Stimulated activated CD4-positive, alpha-beta T cell treated with anti-CD3 and anti-CD28 coated beads, Interleukin-2, amount 100 ng/mL, for 4 hours (primary cell): ENCODE measurements around the gene ANKRD17.
"Not testable (repeated sequence)": the region's sequence is repeated elsewhere in the genome, so short reads cannot be mapped to it uniquely, and the experiment has no call there.

Source experiments
- DNase-seq: peaks from one replicate; pipeline ENCODE4 v3.0.0-alpha.2; 2020; ENCODE audit warnings: low read depth

ANKRD17 gene, protein sequence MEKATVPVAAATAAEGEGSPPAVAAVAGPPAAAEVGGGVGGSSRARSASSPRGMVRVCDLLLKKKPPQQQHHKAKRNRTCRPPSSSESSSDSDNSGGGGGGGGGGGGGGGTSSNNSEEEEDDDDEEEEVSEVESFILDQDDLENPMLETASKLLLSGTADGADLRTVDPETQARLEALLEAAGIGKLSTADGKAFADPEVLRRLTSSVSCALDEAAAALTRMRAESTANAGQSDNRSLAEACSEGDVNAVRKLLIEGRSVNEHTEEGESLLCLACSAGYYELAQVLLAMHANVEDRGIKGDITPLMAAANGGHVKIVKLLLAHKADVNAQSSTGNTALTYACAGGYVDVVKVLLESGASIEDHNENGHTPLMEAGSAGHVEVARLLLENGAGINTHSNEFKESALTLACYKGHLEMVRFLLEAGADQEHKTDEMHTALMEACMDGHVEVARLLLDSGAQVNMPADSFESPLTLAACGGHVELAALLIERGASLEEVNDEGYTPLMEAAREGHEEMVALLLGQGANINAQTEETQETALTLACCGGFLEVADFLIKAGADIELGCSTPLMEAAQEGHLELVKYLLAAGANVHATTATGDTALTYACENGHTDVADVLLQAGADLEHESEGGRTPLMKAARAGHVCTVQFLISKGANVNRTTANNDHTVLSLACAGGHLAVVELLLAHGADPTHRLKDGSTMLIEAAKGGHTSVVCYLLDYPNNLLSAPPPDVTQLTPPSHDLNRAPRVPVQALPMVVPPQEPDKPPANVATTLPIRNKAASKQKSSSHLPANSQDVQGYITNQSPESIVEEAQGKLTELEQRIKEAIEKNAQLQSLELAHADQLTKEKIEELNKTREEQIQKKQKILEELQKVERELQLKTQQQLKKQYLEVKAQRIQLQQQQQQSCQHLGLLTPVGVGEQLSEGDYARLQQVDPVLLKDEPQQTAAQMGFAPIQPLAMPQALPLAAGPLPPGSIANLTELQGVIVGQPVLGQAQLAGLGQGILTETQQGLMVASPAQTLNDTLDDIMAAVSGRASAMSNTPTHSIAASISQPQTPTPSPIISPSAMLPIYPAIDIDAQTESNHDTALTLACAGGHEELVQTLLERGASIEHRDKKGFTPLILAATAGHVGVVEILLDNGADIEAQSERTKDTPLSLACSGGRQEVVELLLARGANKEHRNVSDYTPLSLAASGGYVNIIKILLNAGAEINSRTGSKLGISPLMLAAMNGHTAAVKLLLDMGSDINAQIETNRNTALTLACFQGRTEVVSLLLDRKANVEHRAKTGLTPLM (N-terminal part only)

DNA sequence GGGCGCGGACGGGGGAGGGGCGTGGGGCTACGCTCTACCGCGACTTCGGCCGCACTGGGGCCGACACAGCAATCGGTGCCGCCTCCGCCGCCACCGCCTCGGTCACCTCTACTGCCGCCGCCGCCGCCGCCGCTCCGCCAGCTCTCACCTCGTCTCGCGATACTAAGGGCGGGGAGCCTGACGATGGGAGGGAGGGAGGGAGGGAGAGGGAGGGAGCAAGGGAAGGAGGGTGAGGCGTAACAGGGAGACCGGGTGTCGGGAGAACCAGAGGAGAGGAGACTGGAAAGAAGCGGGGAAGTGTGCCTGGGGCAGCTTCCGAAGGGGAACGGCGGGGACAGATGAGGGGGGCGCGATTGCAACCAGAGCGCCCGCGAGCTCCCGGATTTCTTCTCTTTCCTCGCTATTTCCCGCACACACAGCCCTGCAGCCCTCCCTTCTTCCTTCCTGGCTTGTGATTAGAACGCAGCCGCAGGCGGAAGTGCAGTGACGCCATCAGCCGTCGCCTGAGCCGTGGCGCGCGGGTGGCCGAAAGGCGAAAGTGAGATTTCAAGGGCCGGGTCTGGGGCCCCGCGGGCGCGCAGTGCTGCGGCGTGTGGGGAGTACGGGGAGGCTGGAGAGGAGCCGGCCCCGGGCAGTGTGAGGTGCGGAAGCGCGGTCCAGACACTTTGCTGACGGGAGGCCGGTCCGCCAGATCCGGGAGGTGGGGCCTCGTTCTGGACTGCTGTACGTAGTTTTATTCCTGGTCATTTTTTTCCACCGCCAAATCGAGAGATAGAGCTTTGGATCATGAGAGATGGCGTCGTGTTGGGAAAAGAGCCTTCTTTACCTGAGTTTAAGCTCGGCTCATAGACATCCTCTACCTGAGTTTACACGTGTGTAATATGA, at the start of gene ANKRD17:
TSS of gene ANKRD17 (minus strand) at position 113 of the 885 bp plus-strand sequence. CDS start 130 bp downstream, outside the sequence.
- DNase-seq = peak; percentile 83

DNA sequence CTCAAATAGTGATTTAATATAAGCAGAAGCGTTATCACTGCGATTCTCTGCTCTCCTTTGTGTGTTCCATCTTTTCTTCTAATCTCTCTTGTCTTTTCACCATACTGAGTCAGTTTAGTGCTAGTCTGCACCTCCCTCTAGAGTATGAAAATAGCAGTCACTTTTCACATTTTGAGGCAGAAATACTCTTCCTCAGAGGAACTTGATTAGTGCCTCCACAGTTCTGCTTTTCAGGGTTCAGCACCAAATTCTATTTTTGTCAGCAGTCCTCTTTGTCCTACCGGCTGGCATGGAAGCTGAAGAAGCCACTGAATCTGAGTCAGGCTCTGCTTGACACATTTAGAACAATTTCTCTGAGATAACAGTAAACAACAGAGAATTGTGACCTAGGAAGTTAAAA, 49.7 kb upstream of the ANKRD17 start:
- DNase-seq = no peak

DNA sequence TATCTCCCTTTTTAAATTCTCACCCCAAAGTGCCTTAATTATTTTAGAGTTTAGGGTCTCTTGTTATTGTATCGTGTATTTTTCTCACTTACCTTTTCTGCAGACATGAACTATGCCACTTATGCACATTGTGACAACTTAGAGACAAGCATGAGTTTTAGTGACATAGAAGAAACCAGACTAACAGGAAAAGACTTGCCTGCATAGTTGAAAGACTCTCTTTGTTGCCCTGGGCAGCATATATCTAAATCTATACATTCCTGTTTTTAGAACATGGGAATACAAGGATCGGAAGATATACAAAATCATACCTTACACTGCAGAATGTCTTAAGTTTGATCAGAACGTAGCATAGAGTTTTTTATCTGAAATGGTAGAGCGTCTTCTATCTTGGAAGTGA, 45.1 kb upstream of the ANKRD17 start:
- DNase-seq = no peak

DNA sequence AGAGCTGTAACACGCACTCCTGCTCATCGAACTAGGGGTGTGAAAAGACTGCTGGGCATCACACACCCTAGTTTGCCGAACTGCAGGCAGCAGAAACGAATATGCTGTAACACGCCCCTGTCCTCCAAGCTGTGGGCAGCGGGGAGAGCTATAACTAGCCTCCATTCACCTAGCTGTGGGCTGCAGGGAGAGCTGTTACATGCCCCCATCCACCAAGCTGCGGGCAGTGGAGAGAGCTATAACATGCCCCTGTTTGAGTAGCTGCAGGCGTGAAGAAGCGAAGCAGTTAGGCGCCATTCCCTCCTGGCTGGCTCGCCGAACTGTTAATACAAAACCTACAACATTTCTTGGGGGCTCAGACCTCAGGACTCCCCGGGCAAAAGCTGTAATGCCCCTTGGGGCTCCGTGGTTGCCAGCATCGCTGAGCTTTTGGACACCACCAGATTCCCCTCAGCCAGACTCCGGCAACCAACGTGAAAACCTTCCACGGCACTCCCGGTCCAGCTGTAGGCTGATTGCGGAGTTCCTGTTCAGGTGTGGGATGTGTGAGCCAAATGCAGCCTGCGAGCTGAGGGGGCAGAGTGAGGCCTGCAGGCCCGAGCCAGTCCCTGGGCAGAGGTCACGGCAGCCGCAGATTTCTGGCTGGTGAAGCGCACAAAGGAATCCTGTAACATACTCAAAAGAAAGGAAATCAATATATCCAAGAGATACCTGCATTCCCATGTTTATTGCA, 41.1 kb upstream of the ANKRD17 start:
- no peak for DNase-seq

DNA sequence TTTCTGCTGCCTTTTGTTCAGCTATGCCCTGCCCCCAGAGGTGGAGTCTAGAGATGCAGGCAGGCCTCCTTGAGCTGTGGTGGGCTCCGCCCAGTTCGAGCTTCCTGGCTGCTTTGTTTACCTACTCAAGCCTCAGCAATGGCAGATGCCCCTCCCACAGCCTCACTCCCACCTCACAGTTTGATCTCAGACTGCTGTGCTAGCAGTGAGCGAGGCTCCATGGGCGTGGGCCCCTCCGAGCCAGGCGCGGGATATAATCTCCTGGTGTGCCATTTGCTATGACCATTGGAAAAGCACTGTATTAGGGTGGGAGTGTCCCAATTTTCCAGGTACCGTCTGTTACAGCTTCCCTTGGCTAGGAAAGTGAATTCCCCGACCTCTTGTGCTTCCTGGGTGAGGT, 34.1 kb upstream of the ANKRD17 start:
- DNase-seq = not testable (repeated sequence)

DNA sequence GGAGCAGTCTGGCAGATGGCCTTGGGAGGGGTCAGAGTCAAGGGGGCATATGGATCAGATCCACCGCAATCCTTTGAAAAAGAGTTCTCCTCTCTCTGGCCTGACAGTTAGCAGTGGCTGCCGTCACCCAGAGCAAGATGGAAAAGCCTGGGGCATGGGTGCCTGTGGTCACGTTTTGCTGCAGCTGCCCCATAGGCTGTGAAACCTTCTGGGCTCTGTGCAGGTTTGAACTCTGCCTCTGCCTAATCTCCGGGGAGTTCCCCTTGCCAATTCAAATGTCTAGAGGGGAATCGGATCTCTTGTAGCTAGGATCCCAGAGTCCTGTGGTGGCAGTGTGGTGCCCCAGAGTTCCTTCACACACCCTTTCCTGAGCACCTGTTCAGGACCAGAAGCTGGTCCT, 23.4 kb upstream of the ANKRD17 start:
- DNase-seq = no peak

DNA sequence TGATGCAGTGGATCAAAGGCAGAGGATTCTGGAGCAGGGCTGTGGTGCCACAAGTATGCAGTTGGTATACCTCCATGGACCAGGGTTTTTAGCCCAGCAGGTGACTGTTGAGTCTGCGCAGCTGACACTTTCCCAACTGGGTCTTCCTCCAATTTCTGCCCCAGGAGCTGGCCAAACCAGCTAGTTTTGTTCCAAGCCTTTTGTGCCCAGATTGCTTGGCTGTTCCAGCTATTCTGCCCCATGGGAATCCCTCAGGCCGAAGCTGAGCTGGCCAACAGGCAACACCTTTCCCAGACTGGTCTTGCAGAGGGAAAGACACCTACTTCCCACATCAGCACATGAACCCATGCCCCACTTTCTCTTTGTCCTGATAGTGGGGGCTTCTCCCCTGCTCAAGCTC, 22.8 kb upstream of the ANKRD17 start:
- no peak for DNase-seq

DNA sequence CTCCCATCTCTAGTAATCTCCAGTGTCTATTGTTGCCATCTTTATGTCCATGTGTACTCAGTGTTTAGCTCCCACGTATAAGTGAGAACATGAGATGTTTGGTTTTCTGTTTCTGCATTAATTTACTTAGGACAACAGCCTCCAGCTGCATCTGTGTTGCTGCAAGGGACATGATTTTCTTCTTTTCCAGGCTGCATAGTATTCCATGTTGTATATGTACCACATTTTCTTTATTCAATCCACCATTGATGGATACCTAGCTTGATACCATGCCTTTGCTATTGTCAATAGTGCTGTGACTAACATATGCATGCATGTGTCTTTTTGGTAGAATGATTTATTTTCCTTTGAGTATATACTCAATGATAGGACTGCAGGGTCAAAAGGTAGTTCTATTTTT, 18.6 kb upstream of the ANKRD17 start:
- DNase-seq = no peak

DNA sequence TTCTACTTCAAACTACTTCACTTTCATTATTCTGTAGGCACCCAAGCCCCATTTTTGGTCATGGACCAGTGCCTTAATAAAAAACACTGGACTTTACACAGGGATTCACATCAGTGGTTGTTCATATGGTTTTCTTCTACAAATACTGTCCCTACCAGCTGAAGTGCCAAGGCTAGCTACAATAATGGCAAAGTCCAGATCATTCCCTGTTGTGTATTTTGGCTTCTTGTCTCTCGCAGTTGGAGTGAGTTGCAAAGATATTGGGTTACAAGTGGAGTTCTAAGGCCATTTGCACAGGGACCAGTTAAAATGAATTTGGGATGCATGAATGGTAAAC, 16.7 kb upstream of the ANKRD17 start:
- no peak for DNase-seq

DNA sequence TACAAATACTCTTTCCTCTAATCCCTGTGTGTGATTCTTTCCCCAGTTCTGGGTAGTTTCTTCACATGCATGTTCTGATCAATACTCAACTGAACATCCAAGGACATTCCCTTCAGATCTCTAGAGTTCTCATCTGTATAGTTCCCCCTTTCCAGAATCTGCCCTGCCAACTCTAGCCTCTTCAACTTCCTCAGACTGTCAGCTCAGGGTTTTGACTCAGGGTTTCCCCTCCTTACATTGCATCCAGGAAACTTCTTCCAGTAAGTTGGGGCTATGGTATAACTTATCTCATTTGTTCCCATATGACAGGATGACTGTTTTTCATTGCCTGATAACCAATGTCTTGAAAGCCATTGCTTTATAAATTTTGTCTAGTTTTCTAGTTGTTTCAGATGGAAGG, 14.2 kb upstream of the ANKRD17 start:
- no peak for DNase-seq

DNA sequence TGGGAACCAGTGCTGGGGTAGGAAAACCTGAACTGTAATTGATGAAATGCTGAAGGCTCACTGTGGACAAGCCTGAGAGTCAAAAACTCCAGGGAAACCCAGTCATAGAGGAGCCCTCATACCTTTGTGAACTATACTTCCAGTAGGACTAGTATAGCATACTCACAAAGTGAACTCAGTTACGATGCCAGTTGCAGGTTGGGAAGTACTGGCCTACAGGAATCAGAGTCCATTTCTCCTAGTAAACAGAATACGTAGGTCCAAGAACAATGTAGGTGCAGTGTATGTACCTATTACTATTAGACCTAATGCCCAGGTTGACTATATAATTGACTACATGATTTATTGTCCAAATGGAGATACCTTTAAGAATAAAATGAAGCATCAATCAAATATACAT, 8.5 kb upstream of the ANKRD17 start:
- DNase-seq = no peak

DNA sequence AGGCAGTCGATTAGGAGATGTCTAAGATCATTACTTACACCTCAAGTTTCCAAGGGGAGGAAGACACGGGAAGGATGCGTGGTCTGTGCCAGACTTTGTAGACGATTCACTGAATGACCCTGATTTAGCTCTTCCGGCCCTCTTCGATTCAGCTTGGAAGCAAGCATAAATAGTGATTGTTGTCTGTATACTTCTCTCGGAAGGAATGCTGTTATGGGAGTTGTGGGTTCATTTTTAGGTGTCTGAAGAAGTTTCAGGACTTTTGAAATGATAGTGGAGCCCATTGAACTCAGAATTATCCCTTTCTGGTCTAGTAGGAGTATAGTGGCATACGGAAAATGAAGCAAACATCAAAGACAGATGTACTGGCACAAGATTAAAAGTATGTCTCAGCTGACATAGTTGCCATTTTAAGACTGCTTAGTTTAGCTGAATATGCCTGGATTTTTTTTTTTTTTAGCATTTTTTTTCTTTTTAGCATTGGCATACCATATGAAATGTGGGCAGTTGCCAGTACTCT, 1.0 kb upstream of the ANKRD17 start:
- no peak for DNase-seq

DNA sequence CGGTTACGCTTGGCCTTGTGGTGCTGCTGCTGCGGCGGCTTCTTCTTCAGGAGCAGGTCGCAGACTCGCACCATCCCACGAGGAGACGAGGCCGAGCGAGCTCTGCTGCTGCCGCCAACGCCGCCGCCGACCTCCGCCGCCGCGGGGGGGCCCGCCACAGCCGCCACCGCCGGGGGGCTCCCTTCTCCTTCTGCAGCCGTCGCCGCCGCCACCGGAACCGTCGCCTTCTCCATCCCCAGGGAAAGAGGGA, 237 bp downstream of the ANKRD17 start:
- no peak for DNase-seq

DNA sequence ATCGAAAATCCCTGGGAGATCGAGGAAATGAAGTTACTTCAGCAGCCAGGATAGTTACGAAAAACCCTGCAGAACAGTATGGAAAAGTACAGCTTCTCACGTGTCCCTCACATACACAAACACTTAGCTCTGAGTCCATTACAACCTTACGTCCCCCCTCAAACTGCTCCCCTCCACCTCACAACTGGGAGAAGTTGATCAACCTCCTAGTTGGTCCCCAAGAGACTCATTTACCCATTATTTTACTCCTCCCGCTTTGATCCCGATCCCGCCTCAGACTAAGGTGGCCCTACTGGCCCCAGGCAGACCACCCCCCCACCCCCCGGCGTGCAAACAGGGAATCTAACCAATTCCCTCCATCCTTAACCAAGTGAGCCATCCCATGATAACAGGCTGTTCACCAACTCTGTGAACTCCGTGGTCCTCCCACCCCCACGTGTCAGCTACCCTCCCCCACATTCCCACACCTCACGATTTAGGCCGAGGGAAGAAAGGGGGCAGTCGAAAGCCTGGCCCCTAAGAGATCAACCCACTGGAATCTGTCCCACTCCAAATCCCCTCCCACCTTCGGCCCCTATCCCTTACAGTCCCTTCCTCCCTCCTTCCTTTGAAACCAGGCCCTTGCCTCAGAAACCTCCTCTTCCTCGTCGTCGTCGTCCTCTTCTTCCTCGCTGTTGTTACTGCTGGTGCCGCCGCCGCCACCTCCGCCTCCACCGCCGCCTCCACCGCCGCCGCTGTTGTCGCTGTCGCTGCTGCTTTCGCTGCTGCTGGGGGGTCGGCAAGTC, 755 bp downstream of the ANKRD17 start:
- DNase-seq = peak; percentile 12

DNA sequence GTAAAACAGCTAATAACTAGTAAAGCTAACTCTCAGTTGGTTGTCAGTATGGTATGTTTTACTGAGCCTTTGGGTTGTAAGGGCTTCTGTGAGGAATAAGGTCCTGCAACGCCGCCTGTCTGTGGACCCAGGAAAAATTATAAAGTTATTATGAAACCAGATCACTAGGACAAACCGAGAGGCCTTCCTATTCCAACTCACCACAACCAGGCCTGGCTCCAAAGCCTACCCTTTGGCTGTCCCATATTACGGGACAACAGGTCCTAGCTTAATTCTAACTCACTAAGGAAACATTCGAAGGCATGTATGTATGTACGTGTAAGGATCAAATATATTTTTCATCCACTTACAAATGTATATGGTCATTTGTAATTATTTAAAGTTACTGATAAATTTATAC, 1.4 kb downstream of the ANKRD17 start:
- peak; percentile 49 for DNase-seq

DNA sequence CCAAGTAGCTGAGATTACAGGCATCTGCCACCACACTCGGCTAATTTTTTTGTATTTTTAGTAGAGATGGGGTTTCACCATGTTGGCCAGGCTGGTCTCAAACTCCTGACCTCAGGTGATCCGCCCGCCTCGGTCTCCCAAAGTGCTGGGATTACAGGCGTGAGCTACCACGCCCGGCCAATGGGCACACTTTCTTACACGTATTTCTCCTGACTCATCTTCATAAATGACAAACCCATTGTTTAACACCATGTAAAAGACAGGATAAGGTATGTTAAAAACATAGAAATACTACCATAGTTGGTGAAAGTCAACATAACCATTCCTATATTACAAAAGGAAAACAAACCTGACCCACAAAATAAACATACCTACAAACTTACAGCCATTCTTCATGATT, 2.8 kb downstream of the ANKRD17 start:
- DNase-seq = not testable (repeated sequence)

DNA sequence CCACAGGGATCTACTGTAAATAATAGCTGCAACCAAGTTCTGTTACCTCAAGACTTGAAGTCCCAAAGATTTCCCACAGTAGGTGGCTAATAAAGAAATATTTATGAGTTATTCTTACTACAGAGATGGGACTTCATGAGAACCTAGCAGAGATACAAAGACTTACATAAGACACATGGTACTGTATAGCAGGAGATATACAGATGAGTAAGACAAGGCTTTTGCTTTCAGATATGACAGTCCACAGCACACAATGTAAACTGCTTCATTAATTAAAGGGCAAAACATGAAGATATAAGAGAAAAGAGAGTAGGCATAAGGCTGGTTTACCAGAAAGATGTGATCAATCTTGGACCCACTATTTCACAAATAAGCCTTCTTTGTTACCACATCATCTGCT, 6.6 kb downstream of the ANKRD17 start:
- no peak for DNase-seq

DNA sequence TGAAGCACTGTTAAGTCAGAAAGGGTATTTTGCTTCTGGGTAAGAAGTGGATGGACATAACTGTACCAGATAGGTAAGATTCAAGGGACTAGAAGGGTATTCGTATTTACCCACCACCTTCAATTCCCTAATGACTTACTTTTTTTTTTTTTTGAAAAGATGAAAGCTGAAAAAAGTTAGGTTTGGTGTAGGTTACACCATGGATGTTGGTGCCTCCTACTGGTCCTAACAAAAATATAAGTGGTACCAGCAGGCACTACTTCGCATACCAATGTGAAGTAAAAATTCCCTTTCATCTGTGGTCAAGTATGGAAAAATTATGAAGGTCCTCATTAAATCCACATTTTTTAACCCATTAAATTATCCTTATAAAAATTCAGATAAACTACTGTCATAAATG, 7.2 kb downstream of the ANKRD17 start:
- DNase-seq = no peak

DNA sequence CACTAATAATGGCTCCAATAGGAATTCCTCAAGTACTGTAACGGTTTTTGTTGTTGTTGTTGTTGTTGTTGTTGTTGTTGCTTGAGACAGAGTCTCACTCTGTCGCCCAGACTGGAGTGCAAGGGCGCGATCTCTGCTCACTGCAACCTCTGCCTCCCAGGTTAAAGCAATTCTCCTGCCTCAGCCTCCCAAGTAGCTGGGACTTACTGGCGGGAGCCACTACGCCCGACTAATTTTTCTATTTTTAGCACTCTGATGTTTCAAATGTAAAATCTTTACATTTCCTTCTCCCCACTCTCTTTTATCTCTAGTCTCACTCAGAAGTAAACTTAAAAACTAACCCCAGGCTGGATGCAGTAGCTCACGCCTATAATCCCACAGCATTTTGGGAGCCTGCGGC, 8.0 kb downstream of the ANKRD17 start:
- no peak for DNase-seq

DNA sequence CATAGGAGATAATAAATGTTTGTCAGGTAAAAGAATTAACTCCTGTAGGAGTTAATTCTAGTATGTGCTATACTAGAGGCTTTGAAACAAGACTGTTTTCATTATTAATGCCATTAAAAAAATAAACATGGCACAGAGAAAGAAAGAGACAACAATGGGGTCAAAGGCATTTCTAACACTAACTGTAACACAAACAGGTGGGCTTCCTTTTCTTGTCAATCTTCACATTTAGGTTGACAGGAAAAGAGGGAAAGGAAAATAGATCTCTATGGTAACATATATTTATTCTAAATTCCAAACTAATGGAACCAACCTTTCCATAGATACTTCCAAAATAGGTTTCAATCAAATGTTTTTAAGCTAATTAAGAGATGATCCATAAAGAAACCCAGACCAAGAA, 9.8 kb downstream of the ANKRD17 start:
- DNase-seq = no peak
